HG03196 (cell line): ENCODE measurements around the gene ARHGEF19.

Experiments used
- ATAC-seq: cut with Tn5 transposase; IDR thresholded peaks from one replicate; pipeline ENCODE4 v1.9.1; 2021; ENCODE audit not compliant: unreplicated experiment

The ARHGEF19 gene

DNA sequence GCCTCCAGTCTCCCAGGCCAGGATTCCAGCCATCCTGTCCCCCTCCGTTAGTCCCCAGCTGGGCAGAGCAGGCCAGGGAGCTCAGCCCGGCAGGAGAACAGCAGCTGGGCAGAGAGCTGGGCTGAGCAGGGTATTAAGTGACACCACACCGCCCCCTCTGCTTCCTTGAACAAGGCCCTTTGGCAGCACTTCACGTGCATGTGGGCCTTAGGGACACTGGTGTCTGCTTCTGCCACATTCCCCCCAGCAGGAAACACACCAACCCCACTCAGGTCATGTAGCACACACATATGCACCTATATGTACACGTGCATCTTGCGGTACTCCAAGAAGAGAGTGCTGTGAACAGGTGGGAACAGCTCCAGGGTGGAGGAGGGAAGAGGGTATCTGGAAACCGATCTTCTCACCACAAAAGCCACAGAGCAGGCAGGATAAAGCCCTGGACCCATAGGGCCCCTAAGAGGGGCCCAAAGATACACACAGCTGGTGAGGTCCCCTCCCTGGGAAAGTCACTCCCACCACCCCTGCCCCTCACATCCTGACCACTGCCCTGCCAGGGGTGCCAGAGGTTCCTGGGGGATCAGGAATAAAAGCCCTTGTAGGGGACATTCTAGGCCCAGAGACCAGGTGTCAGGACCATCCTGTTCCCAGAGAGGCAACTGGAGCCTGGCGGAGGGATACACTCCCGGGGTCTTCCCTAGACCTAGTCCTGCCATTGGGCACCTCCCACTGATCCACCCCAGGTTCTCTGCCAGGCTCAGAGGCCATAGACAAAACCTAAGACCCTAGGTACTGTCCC, 61.1 kb downstream of the ARHGEF19 start:
- no peak for ATAC-seq

DNA sequence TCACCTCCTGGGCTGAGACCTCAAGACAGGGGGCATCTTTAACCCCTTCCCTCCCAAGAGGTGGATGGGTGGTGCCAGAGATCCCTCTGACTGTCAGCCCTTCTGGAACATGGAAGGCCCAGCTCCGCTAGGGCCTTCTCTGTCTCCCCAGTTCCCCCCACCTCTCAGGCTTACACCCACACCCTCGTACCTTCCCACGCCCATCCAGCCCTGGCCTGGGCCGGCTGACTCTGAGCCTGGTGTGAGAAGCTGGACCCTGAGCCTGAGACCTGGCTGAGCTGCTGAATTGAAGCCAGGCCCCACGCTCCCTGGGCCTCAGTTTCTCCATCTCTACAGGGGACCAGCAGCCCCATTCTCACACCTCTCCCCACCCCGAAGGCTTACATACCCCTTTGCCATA, 61.9 kb downstream of the ARHGEF19 start:
- no peak for ATAC-seq

DNA sequence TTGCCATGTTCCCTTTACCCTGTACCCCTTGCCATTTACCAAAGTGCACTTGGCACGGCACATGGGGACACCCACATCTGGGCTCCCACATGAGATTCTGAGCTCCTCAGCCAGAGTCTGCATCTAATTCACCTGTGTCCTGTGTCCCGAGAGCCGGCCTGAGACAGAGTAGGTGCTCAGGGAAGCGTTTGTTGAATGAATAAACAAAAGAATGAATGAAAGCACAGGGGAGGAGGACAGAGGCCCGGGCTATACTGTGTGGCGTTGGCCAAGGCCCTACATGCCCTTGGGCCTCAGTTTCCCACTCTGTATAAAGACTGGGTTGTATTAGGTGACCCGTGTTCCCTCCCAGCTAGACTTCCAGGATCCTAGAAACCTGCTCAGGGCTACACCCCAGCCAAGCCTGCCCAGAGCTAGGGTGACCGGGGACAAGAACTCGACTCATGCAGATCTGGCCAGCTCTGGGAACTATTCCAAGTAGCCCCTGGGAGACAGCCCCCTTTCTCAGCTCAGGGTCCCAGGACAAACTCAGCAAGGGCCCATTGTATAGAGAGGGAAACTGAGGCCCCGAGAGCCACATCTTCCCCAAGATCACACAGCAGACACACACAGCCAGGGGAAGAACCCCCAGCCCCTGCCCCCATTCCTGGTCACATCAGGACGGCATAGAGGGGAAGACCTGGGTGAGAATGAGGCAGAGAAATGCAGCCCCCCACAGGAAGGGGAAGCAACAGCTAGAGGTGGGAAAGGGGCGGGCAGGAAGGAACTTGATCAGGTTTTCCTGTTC, 62.6 kb downstream of the ARHGEF19 start:
- ATAC-seq = no peak

DNA sequence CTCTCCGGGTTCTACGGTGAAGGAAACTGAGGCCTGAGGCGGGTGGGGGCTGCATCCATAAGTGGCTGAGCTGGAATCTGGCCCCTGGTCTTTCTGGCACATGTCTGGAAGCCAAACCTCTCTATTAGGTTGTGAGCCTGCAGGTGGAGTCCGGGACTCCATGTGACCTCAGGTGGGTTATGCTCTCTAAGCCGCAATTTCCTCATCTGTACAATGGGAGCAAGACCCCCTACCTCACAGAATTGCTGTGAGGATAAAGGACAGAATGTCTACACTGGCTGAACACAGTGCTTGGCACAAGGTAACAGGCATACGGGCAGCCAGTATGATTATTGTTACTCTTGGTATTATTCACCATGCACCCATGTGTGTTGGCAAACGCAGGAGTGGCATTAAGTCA, 63.3 kb downstream of the ARHGEF19 start:
- ATAC-seq = no peak

DNA sequence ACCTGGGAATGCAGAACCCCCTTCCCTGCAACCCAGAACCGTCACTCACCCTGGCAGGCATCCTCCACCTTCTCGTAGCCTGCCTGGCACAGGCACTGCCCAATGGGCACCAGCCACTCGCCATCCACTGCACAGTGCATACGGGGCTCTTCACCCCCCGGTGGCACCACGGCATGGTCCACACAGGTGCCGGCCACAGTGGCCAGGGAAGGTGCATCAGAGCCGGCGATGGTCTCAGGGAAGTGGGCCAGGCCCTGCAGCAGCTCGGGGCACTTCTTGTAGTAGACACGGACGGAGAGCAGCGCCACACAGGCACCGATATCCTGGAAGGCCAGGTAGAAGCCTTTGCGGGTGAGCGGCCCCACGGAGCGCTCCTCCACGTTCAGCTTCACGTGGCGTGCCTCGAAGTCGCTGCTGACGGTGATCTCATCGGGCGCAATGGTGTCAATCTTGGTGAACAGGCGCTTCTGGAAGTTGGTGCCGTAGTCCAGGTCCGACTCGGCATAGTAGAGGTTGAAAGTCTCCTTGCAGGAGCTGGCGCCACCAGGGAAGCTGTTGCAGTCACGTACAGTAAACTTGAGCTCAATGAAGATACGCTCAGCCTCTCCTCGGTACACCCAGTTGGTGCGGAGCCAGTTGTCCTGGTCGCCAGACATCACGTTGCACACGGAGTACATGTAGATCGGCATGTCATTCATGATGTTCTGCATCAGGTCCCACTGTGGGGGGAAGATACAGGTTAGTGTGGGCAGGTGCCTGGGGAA, 63.9 kb downstream of the ARHGEF19 start:
- no peak for ATAC-seq
